ENCODE measurements around the gene ARID5B. TPM values are rescaled to one million over a fixed set of nuclear protein-coding genes. Genes with fewer than 3 reads are reported as not detected.

Gene ARID5B
- total and polyA plus RNA-seq, 2 donors (not counting 3 experiments of a cell fraction or from before 2014, with no cell fraction given): 5.6 to 8.9 TPM

GRCh38 chr10:61896854-61897661 is 4.4 kb upstream of the ARID5B start:
- no peaks in the 10 kb centered on the region for H3K9me3 ChIP-seq (replicated peaks; ENCODE audit: control insufficient read depth, insufficient read depth, low read length)
- no peaks in the 10 kb centered on the region for H3K27me3 ChIP-seq (ENCODE audit: control insufficient read depth in 2 of 2, insufficient read depth in 2 of 2, low read length in 2 of 2)
- H2AFZ ChIP-seq (ENCODE audit: low read depth, low read length): peak overlapping the region; percentile 80
- H3K79me2 ChIP-seq (ENCODE audit: control insufficient read depth, insufficient read depth, low read length): no peaks in the 10 kb centered on the region
- intact Hi-C loops (cut with micrococcal nuclease): loop anchor here (1.0 kb wide), 3 partner anchors 141 to 348 kb away; no protein-coding TSS in a partner anchor
- H3K9ac ChIP-seq (replicated peaks; ENCODE audit: extremely low read depth, insufficient read depth, low read length): no peak overlapping the region
- peak; percentile 59 for DNase-seq (ENCODE audit: low read depth, low spot score)
- FAIRE-seq: peak; percentile 67
- ChIA-PET CTCF (interaction anchor here (0.6 to 3.4 kb wide), 59 partner anchors 8 to 756 kb away, joined by 3 to 49 read pairs (median 4); no protein-coding TSS in a partner anchor), POLR2A (no interaction called here)
- no peaks in the 10 kb centered on the region for H4K20me1 ChIP-seq (replicated peaks; ENCODE audit: control insufficient read depth, extremely low read depth, insufficient read depth, low read length)
- peak overlapping the region; percentile 27 for H3K4me2 ChIP-seq (ENCODE audit: insufficient read depth, low read length)
- peak overlapping the region in 2 of 3 experiments; percentile 4 to 6 for H3K4me3 ChIP-seq (replicated peaks in 1 of 3; ENCODE audit: insufficient read depth in 1 of 3, low read depth in 1 of 3, low read length in 3 of 3)
- H3K36me3 ChIP-seq (ENCODE audit: control insufficient read depth in 2 of 2, extremely low read depth in 1 of 2, insufficient read depth in 2 of 2, low read length in 2 of 2): no peaks in the 10 kb centered on the region
- no peaks in the 10 kb centered on the region for H3K9me1 ChIP-seq (replicated peaks; ENCODE audit: control insufficient read depth, extremely low read depth, insufficient read depth, low read length)
- peaks cover 24% of the 10 kb centered on the region for H3K4me1 ChIP-seq (ENCODE audit: control insufficient read depth, extremely low read depth, insufficient read depth, low read length)
- no TSS peak for BruUV-seq (replicated peaks)
- dilution Hi-C loops (cut with MboI; ENCODE audit: extremely low pct_ligation_motif_present, low sequenced_read_pairs): no loop called here
- TF ChIP-seq CTCF (IDR thresholded peaks at IDR 0.05; ENCODE audit: extremely low read depth in 1 of 2, insufficient read depth in 1 of 2, low read depth in 1 of 2, low read length in 2 of 2) (peak; percentile 69 to 73), JUN (IDR thresholded peaks at IDR 0.05; ENCODE audit: borderline replicate concordance, insufficient read depth, insufficient read length, low read depth) (no peak)
- H3K27ac ChIP-seq (ENCODE audit: insufficient read depth, low read depth, low read length): no peak overlapping the region

Data from endothelial cell of umbilical vein (primary cell).